CD4-positive, alpha-beta T cell treated with Interleukin-4 for 4 hours (primary cell): ENCODE results near the gene GOPC.
A peak's percentile ranks its signal among the peaks of the same experiment; 100 is the strongest.
"Not testable (repeated sequence)": the region's sequence is repeated elsewhere in the genome, so short reads cannot be mapped to it uniquely, and the experiment has no call there.

Source experiments
- DNase-seq: peaks from one replicate; pipeline ENCODE4 v3.0.0-alpha.2; 2020

GOPC gene

DNA sequence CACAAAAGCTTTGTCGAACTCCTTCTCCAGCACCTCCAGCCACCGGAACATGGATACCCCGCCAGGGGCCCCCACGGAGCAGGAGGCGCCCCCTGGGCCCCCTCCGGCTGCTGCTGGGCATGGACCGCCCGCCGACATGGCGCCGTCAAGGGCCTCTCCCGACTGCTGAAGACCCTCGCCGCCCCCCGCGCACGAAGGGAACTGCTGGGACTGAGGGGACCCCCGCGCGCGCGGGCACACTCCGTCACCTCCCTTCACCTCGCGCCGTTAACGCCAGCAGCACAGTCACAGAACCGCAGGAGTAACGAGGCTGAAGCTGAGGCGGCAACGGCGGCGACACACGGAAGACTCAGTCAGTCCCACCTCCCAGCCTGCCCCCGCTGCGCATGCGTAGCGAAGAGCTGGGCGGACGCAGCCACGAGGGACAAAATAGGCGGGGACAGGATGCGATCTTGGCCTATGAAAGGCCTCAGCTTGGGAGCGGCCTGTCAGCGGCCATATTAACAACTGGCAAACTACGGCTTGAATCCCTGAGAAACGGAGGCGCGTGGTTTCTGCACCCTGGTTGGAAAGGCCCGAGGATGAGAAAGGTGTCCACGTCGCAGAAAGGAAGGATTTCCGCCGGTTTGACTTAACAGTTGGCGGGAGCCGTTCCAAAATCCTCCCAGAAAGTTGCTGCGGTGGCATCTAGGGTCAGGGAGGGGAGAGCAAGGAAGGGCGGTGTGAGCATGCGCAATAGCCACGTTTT lies at the start of gene GOPC:
Gene GOPC (minus strand): TSS at position 361 of the 748 bp plus-strand sequence. CDS start 223 bp downstream, at position 138.
- peak; percentile 98 for DNase-seq

DNA sequence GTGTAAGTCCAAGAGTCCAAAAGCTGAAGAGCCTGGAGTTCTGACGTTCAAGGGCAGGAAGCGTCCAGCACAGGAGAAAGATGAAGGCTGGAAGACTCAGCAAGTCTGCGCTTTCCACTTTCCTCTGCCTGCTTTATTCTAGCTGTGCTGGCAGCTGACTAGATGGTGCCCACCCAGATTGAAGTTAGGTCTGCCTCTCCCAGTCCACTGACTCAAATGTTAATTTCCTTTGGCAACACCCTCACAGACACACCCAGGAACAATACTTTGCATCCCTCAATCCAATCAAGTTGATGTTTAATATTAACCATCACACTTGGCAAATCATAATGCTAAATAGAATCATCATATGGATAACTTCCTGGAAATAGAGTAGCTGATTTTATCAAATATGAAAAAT lies 49.7 kb upstream of the GOPC start:
- not testable (repeated sequence) for DNase-seq

GRCh38 chr6:117642976-117643375 lies 40.7 kb upstream of the GOPC start:
- DNase-seq = no peak

- no peak for DNase-seq
Measured at GRCh38 chr6:117637770-117638169, 35.5 kb upstream of the GOPC start.

DNA sequence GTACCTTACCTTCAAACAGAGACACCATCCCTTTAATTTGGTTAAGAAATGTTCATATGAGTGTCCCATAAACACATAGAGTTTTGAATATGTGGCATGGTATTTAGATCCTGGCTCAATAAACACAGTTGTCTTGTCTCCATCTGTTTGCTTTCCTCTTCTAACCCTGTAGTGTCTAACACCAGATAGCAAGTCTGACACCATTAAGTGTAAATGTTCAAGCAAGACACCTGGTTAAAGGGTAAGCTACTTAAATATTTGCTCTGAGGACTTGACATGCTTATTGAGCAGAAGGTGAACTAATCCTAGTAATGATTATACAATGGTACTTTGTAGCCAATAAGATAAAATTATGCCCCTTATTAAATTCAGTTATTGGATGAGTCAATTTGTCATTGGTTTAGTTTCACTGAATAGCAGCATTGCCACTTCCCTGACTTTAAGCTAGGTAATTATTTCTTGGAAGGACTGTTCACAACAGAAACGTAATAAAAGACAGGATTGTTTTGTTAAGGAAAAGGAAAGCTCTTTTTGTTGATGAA lies 26.9 kb upstream of the GOPC start:
- no peak for DNase-seq

DNA sequence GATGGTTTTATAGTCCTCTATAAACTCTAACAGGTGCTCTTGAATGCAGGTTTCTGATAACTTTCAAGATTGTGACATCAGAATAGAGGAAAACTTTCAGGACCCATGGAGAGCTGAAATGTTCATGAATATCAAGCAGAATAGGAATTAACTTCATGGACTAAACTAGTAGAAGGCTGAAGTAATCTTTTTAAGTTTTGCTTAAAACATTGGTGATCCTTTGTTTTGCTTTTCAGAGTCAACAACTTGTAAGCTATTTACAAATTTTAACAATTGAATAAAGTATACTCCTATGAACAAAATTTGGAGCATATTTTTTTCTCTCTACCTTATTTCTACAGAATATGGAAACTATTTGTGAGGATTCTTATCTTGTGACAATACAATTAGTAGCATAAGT lies 25.2 kb upstream of the GOPC start:
- DNase-seq = no peak

- no peak for DNase-seq
Measured at GRCh38 chr6:117624869-117625481, 22.7 kb upstream of the GOPC start.

GRCh38 chr6:117619178-117619577 lies 16.9 kb upstream of the GOPC start:
- no peak for DNase-seq

DNA sequence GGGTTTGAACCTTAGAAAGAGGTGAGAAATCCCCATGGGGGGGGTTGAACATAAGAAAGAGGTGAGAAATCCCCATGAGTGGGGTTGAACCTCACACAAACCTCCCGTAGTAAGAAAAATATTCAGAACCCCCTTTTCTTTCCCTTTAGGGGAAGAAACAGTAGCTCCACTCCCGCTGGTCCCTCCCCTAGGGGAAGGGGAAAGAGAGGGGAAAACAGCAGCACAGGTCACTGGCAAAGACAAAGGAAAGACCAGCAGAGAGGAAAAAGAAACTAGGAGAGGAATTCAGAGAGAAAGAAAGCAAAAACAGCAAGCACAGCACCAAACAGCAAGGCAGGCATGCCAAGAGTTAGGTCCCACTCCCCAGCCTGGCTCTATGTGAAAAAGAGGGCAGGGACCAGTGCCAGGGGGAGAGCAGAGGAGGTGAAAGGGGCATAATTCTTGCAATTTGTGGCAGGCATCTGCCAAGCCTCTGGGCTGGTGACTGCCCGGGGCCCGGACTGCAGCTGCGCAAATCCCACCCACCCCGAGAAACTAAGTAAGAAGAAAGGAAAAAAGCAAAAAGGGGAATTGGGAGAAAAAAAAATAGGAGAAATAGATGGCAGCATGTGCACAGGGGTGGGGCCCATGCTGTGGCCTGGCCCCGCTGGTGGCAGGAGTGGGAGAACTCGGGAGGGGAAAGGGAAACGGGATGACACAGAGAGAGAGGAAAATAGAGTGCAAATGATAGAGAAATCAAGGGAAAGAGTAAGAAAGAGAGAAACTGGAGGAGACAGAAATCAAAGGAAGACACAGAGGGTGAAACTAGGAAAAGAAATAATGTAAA lies 15.1 kb upstream of the GOPC start:
- no peak for DNase-seq

DNA sequence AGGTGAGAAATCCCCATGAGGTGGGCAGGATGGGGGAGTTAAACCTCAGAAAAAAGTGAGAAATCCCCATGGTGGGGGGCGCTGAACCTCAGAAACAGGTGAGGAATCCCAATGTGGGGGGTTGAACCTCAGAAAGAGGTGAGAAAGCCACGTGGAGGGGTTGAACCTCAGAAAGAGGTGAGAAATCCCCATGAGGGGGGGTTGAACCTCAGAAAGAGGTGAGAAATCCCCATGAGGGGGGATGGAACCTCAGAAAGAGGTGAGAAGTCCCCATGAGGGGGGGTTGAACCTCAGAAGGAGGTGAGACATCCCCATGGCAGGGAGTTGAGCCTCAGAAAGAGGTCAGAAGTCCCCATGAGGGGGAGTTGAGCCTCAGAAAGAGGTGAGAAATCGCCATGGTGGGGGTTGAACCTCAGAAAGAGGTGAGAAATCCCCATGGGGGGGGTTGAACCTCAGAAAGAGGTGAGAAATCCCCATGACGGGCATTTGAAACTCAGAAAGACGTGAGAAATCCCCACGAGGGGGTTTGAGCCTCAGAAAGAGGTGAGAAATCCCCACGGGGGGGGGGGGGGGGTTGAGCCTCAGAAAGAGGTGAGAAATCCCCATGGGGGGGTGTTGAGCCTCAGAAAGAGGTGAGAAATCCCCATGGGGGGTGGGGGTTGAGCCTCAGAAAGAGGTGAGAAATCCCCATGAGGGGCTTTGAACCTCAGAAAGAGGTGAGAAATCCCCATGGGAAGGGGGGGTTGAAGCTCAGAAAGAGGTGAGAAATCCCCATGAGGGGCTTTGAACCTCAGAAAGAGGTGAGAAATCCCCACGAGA lies 14.3 kb upstream of the GOPC start:
- peak; percentile 69 for DNase-seq

- no peak for DNase-seq
Measured at GRCh38 chr6:117615750-117616390, 13.6 kb upstream of the GOPC start.

DNA sequence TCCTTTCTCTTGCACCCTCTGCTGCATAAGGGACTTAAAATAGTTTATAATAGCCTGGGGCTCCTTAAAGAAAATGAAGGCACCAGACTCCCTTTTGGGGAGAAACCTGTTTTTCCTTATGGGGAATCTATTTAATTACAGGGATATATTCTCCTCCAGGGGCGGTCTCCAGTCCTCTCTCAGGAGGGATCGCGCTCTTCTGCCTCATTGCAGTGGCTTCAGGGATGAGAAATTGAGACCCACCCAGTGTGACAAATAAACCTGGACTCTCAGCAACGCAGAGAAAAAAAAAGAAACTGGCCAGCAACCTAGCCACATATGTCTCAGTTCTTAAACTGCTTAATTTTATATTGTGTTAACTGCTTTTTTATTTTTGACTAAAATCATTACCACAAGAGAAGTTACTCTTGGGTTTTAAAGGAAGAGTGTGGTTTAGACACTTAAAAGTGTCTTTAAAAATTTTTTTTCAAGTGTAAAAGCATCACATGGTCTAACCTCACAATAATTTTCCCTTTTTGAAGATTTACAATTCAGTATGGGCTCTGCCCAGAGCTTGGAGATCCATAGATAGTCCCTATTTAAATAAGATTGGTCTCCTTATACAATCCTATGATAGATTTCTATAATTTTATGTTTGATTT lies 11.7 kb upstream of the GOPC start:
- peak; percentile 14 for DNase-seq

DNA sequence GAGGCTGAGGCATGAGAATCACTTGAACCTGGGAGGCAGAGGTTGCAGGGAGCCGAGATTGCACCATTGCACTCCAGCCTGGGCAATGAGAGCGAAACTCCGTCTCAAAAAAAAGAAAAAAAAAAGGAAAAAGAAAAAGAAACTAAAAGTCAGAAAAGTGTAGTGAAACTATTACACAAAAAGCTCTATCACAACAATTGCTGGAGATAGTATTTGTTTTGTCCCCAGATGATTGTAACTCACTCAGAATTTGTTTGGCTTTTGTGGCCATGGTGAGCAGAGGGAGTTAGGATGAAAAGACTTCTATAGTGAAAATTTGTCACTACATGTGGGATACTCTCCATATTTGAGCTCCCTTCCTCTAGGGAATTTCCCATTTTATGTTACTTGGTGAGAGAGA lies 5.2 kb upstream of the GOPC start:
- DNase-seq = no peak

DNA sequence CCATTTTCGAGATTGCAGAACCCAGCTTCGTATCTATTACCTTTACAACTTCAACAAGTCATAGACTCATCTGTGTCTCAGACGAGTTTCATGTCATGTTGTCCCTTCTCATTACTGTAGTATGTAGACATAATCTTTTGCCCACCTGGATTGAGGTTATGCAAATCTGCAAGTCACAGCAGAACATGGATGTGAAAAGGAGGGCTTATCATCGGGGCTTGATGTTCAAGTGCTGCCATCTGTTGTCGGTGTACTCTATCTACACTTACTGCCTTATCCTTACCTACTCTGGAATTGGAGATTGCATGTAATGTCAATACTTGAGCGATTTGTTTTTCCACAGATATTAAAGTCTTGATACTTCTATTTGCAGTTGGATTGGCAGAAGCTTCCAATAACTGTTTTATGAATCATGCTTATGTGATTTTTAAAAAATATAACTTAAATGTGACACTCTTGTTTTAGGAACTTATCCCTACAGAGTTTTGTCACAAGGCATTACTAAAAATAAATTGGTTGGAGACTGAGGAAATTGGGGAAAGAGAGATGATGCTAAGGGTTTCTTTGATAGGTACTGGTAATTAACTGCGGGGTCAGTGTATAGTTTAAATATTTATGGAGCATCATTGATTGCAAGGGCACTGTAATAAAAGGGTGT lies 3.0 kb upstream of the GOPC start:
- peak; percentile 67 for DNase-seq

- no peak for DNase-seq
Measured at GRCh38 chr6:117603821-117604220, 1.5 kb upstream of the GOPC start.

DNA sequence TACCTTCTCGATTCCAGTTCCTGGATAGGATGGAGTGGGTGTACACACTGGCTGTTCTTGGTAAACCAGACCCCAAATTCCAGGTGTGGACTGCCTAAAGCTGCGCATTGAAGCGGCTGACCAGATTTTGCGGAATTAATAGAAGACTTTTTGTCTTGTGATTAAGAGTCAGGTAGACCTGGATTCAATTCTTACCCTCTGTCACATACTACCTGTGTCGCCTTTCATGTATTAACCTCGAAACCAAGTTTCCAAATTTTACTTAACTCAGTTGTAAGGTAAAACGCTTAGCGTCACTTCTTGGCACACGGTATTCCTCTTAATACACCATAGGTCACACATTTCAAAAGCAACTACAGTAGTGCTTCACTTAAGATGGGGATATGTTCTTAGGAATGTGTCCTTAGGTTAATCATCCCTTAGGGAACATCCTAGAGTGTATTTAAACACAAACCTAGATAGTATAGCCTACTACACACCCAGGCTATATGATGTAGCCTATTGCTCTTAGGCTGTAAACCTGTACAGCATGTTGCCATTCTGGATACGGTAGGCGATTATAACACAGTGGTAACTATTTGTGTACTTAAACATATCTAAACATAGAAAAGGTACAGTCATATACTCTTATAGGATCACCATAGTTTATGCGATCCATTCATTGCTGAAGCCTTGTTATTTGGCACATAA lies 733 bp upstream of the GOPC start:
- no peak for DNase-seq

GRCh38 chr6:117601811-117602150 lies 530 bp downstream of the GOPC start:
- no peak for DNase-seq

GRCh38 chr6:117600008-117600743 lies 2.1 kb downstream of the GOPC start:
- DNase-seq = no peak

- DNase-seq = no peak
Measured at GRCh38 chr6:117597755-117598154, 4.6 kb downstream of the GOPC start.
